A549 (cell line): ENCODE data around the gene FAT3. TPM values are rescaled to one million over a fixed set of nuclear protein-coding genes. Genes with fewer than 3 reads are reported as not detected.

ENCODE experiments used
- ATAC-seq, 2 experiments: fragments of 200-7000 bp in 1 of 2; fragments of >200 bp in 1 of 2; cut with Nextera tagmentation in 1 of 2; cut with Tn5 transposase in 1 of 2; 3 replicates each; pipeline versions ENCODE4 v1.8.0 to v1.9.1; 2018 to 2020; ENCODE audit warnings: mild to moderate bottlenecking in 1 of 2, moderate library complexity in 1 of 2
- CTCF ChIA-PET: fragments of 300-600 bp; sonication (Branson Sonifier 250); formaldehyde crosslinking; extraction: SDS; loops from one replicate; lab custom pipeline; 2021; ENCODE audit warnings: antibody characterized with exemption, inconsistent platforms; lab: Yijun Ruan, JAX
- POLR2A ChIA-PET: fragments of 350-600 bp; formaldehyde crosslinking; extraction: SDS; loops from one replicate; lab custom pipeline; 2021; ENCODE audit warnings: antibody characterized with exemption, inconsistent platforms; lab: Yijun Ruan, JAX
- DNase-seq, 2 experiments: peaks; one replicate each; pipeline versions ENCODE4 v3.0.0 to v3.0.0-alpha.2; 2011 to 2016; ENCODE audit warnings: low read depth in 1 of 2, low spot score in 1 of 2
- FAIRE-seq: peaks from 2 replicates; lab custom pipeline; 2011; peaks lifted over from hg19 to GRCh38; lab: Jason Lieb, UNC
- H3K27ac ChIP-seq, 2 experiments: fragments of >200 bp; sonication (Bioruptor Twin); formaldehyde crosslinking; 3 replicates each; pipeline ENCODE4 v1.5.1; 2016 to 2017
- H3K4me1 ChIP-seq: fragments of >200 bp; sonication (Bioruptor Twin); formaldehyde crosslinking; 3 replicates; pipeline ENCODE4 v1.6.1; 2016
- H3K4me2 ChIP-seq: fragments of >200 bp; sonication (Bioruptor Twin); formaldehyde crosslinking; 3 replicates; pipeline ENCODE4 v1.6.1; 2016
- H3K4me3 ChIP-seq: fragments of >200 bp; sonication (Bioruptor Twin); formaldehyde crosslinking; 3 replicates; pipeline ENCODE4 v1.5.1; 2016
- H3K9me3 ChIP-seq: fragments of >200 bp; sonication (Bioruptor Twin); formaldehyde crosslinking; 3 replicates; pipeline ENCODE4 v1.6.1; 2016
- ATOH8 ChIP-seq: fragments of 250-450 bp; sonication (Bioruptor Pico); IDR thresholded peaks from 2 replicates; pipeline ENCODE4 v1.5.0; 2020; ENCODE audit warnings: low read depth, mild to moderate bottlenecking, moderate library complexity
- CBX8 ChIP-seq: fragments of 200-600 bp; sonication (generic); IDR thresholded peaks from 2 replicates; pipeline ENCODE4 v1.6.1; 2016
- CHD4 ChIP-seq: fragments of 200-600 bp; sonication (generic); IDR thresholded peaks from 2 replicates; pipeline ENCODE4 v1.6.1; 2016; ENCODE audit warnings: antibody characterized with exemption, mild to moderate bottlenecking, borderline replicate concordance
- E2F6 ChIP-seq: IDR thresholded peaks from 2 replicates; pipeline ENCODE4 v1.6.1; 2012; ENCODE audit warnings: low read depth, borderline replicate concordance
- EP300 ChIP-seq, 2 experiments: fragments of >200 bp; sonication (Bioruptor Twin); formaldehyde crosslinking; IDR thresholded peaks; 2 replicates in 1 of 2; 3 replicates in 1 of 2; pipeline ENCODE4 v1.6.1; 2016 to 2017
- ESRRA ChIP-seq: fragments of 150-350 bp; IDR thresholded peaks from 2 replicates; pipeline ENCODE4 v1.6.1; 2014; ENCODE audit warnings: mild to moderate bottlenecking, low read length, borderline replicate concordance
- FOSB ChIP-seq: fragments of 250-450 bp; sonication (Bioruptor Pico); IDR thresholded peaks from 2 replicates; pipeline ENCODE4 v1.5.0; 2020; ENCODE audit warnings: mild to moderate bottlenecking, moderate library complexity
- FOSL2 ChIP-seq, 2 experiments: fragments of 450-650 bp in 1 of 2; fragments of >200 bp in 1 of 2; sonication (Bioruptor Twin) in 1 of 2; formaldehyde crosslinking; IDR thresholded peaks; 2 replicates each; pipeline versions ENCODE4 v1.5.0 to v1.6.1; 2016 to 2020; ENCODE audit warnings: mild to moderate bottlenecking in 1 of 2, moderate library complexity in 1 of 2
- HEYL ChIP-seq: fragments of 250-450 bp; sonication (Bioruptor Pico); IDR thresholded peaks from 2 replicates; pipeline ENCODE4 v1.8.0; 2021; ENCODE audit warnings: mild to moderate bottlenecking, moderate library complexity
- HOXB13 ChIP-seq: fragments of 250-450 bp; sonication (Bioruptor Pico); IDR thresholded peaks from 2 replicates; pipeline ENCODE4 v1.5.0; 2020; ENCODE audit warnings: low read depth, mild to moderate bottlenecking, moderate library complexity
- JUNB ChIP-seq: fragments of >200 bp; sonication (Bioruptor Twin); formaldehyde crosslinking; IDR thresholded peaks from 2 replicates; pipeline ENCODE4 v1.6.1; 2016
- MAFK ChIP-seq: fragments of 450-650 bp; IDR thresholded peaks from 2 replicates; pipeline ENCODE4 v1.6.1; 2014; ENCODE audit not compliant: partially characterized antibody
- MAZ ChIP-seq: fragments of 150-350 bp; IDR thresholded peaks from 2 replicates; pipeline ENCODE4 v1.6.1; 2014; ENCODE audit warnings: antibody characterized with exemption, low read depth, low read length, borderline replicate concordance
- MYC ChIP-seq: IDR thresholded peaks from 2 replicates; pipeline ENCODE4 v1.6.1; 2012; ENCODE audit warnings: mild to moderate bottlenecking, inconsistent platforms, low read length, improper control_type of control experiment, borderline replicate concordance
- NPAS2 ChIP-seq: fragments of 250-450 bp; sonication (Bioruptor Pico); IDR thresholded peaks from 2 replicates; pipeline ENCODE4 v1.8.0; 2022; ENCODE audit warnings: mild to moderate bottlenecking, moderate library complexity, borderline replicate concordance
- NR3C1 ChIP-seq: fragments of >200 bp; sonication (Bioruptor Twin); formaldehyde crosslinking; IDR thresholded peaks from 3 replicates; pipeline ENCODE4 v1.6.1; 2017
- POLR2AphosphoS2 ChIP-seq: conservative IDR thresholded peaks from 2 replicates; pipeline ENCODE4 v1.6.1; 2012; ENCODE audit warnings: low read length, improper control_type of control experiment, inconsistent platforms
- SMC3 ChIP-seq: fragments of >200 bp; sonication (Bioruptor Twin); formaldehyde crosslinking; IDR thresholded peaks from 3 replicates; pipeline ENCODE4 v1.6.1; 2018; ENCODE audit warnings: inconsistent platforms
- TFCP2L1 ChIP-seq: fragments of 250-450 bp; sonication (Bioruptor Pico); IDR thresholded peaks from 2 replicates; pipeline ENCODE4 v1.5.0; 2021; ENCODE audit warnings: mild to moderate bottlenecking
- ZC3H11A ChIP-seq: fragments of 450-650 bp; IDR thresholded peaks from 2 replicates; pipeline ENCODE4 v1.6.1; 2014; ENCODE audit warnings: antibody characterized with exemption, mild to moderate bottlenecking
- WGBS: methylation state at CpG from one replicate; pipeline ENCODE4 v1.1.6; 2017; ENCODE audit errors: missing lambda C conversion rate; 5-methylcytosine and 5-hydroxymethylcytosine counted together
- polyA plus RNA-seq, 4 experiments: library from polyadenylated mRNA; depleted of rRNA in 3 of 4; stranded (reverse); fragments of >200 nt; fragmentation: RNase III in 1 of 4; extraction: RNeasy Plus Mini Kit Qiagen cat#74134 plus additional on column Dnase treatment in 1 of 4; gene quantifications; 2 replicates in 3 of 4; 3 replicates in 1 of 4; pipeline ENCODE4 v1.2.3, GENCODE V29; 2011 to 2017
- TF ChIP-seq, protein P1 (sequence below): fragments of 250-450 bp; sonication (Bioruptor Pico); IDR thresholded peaks from 2 replicates; pipeline ENCODE4 v1.5.0; 2021; ENCODE audit warnings: mild to moderate bottlenecking, moderate library complexity, borderline replicate concordance
- TF ChIP-seq, protein P2 (sequence below): fragments of 150-350 bp; IDR thresholded peaks from 2 replicates; pipeline ENCODE4 v1.6.1; 2014; ENCODE audit warnings: low read depth, mild to moderate bottlenecking, low read length
- TF ChIP-seq, protein P3 (sequence below): fragments of 200-600 bp; sonication (generic); IDR thresholded peaks from 2 replicates; pipeline ENCODE4 v1.6.1; 2016; ENCODE audit warnings: antibody characterized with exemption, mild to moderate bottlenecking, moderate library complexity

Gene FAT3
- polyA plus RNA-seq, 2 of the 4 experiments (the other 2 are of a cell fraction): 0.61 to 1.4 TPM

DNA sequence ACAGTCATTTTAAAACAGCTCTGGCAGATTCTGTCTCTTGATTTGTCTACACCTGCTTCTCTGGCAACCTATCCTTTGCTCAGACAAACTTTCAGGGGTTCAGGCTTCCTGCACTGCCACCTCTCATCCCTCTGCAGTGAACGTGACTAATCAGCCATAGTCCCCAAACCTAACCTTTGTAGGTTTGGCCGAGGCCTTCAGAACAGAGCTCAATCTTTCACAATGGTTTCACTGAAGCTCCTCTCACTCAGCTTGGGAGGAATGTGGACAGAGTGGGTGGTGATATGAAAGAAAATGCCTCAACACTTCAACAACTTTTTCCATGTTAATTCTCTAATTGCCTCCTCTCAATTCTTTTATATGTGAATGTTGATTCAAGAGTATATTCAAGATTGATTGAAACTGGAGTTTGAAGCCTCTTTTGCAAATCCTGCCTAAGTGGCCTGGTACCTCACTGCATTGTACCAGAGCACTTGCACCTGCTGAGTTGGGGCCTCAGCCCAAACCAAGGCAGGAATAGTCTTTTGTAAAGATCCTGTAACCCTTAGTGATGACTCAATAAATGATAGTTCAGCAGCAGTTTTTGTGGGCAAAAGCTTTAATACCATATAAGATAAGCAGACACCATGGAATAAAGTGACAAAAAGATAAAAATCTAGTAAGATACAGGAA, 33.9 kb upstream of the FAT3 start:
- TF ChIP-seq TFCP2L1: no peak
- TF ChIP-seq SMC3: no peak
- TF ChIP-seq ZC3H11A: no peak
- TF ChIP-seq CHD4: no peak
- TF ChIP-seq HEYL (CRISPR knock-in tag): no peak
- TF ChIP-seq HOXB13 (CRISPR knock-in tag): no peak
- no peak for TF ChIP-seq FOSL2 (IDR thresholded peaks at IDR 0.05)
- TF ChIP-seq FOSL2 (CRISPR knock-in tag; IDR thresholded peaks at IDR 0.05): no peak
- no peak for TF ChIP-seq EP300 (IDR thresholded peaks at IDR 0.05)
- TF ChIP-seq, protein P1, sequence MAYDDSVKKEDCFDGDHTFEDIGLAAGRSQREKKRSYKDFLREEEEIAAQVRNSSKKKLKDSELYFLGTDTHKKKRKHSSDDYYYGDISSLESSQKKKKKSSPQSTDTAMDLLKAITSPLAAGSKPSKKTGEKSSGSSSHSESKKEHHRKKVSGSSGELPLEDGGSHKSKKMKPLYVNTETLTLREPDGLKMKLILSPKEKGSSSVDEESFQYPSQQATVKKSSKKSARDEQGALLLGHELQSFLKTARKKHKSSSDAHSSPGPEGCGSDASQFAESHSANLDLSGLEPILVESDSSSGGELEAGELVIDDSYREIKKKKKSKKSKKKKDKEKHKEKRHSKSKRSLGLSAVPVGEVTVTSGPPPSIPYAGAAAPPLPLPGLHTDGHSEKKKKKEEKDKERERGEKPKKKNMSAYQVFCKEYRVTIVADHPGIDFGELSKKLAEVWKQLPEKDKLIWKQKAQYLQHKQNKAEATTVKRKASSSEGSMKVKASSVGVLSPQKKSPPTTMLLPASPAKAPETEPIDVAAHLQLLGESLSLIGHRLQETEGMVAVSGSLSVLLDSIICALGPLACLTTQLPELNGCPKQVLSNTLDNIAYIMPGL (CRISPR knock-in tag): no peak
- no peak for TF ChIP-seq POLR2AphosphoS2
- no peak for TF ChIP-seq MAZ
- TF ChIP-seq JUNB: no peak
- TF ChIP-seq NPAS2 (CRISPR knock-in tag): no peak
- TF ChIP-seq, all 56 proteins: peak for 0
- Histone ChIP-seq H3K9me3 (no peaks in the 10 kb centered on the region), H3K27ac (no peak overlapping the region), H3K4me1 (no peaks in the 10 kb centered on the region), H3K4me3 (no peak overlapping the region), H3K4me2 (no peak overlapping the region)
- POLR2A ChIA-PET: no interaction called here
- WGBS: 10% methylated on average over 2 of the region's 2 CpGs
- FAIRE-seq: no peak
- ATAC-seq: no peak
- CTCF ChIA-PET: no interaction called here
- DNase-seq: no peak

DNA sequence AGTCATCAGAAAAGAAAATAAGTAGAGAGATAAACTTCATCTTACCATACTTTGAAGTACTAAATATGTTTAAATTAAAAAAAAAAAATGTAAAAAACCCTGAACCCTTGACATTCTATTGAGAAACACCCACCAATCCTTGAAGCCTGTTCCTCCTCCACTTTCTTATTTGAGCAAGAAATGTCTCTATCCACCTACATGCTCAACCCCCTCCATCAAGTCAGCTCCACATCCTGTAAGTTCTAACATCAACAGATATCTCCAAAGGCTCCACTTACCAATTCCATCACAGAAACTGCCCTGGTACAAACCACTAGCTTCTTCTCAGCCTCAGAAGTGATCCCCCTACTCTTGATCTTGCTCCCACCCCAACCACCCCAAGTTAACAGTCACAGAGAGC, 32.5 kb upstream of the FAT3 start:
- ChIA-PET POLR2A (no interaction called here), CTCF (interaction anchor here (1.2 kb wide), 1 partner anchor 76 kb away, joined by 4 read pairs; no protein-coding TSS in a partner anchor)
- Histone ChIP-seq H3K27ac (no peak overlapping the region), H3K4me2 (no peak overlapping the region), H3K4me1 (no peaks in the 10 kb centered on the region), H3K9me3 (no peaks in the 10 kb centered on the region), H3K4me3 (no peak overlapping the region)
- no peak for TF ChIP-seq TFCP2L1
- TF ChIP-seq, protein P2, sequence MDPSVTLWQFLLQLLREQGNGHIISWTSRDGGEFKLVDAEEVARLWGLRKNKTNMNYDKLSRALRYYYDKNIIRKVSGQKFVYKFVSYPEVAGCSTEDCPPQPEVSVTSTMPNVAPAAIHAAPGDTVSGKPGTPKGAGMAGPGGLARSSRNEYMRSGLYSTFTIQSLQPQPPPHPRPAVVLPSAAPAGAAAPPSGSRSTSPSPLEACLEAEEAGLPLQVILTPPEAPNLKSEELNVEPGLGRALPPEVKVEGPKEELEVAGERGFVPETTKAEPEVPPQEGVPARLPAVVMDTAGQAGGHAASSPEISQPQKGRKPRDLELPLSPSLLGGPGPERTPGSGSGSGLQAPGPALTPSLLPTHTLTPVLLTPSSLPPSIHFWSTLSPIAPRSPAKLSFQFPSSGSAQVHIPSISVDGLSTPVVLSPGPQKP: no peak
- no peak for TF ChIP-seq NR3C1
- no peak for TF ChIP-seq CHD4
- TF ChIP-seq, protein P3, sequence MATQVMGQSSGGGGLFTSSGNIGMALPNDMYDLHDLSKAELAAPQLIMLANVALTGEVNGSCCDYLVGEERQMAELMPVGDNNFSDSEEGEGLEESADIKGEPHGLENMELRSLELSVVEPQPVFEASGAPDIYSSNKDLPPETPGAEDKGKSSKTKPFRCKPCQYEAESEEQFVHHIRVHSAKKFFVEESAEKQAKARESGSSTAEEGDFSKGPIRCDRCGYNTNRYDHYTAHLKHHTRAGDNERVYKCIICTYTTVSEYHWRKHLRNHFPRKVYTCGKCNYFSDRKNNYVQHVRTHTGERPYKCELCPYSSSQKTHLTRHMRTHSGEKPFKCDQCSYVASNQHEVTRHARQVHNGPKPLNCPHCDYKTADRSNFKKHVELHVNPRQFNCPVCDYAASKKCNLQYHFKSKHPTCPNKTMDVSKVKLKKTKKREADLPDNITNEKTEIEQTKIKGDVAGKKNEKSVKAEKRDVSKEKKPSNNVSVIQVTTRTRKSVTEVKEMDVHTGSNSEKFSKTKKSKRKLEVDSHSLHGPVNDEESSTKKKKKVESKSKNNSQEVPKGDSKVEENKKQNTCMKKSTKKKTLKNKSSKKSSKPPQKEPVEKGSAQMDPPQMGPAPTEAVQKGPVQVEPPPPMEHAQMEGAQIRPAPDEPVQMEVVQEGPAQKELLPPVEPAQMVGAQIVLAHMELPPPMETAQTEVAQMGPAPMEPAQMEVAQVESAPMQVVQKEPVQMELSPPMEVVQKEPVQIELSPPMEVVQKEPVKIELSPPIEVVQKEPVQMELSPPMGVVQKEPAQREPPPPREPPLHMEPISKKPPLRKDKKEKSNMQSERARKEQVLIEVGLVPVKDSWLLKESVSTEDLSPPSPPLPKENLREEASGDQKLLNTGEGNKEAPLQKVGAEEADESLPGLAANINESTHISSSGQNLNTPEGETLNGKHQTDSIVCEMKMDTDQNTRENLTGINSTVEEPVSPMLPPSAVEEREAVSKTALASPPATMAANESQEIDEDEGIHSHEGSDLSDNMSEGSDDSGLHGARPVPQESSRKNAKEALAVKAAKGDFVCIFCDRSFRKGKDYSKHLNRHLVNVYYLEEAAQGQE: no peak
- TF ChIP-seq ESRRA: no peak
- no peak for TF ChIP-seq CBX8
- no peak for TF ChIP-seq FOSB (CRISPR knock-in tag)
- no peak for TF ChIP-seq HEYL (CRISPR knock-in tag)
- TF ChIP-seq ATOH8 (CRISPR knock-in tag): no peak
- TF ChIP-seq MYC: no peak
- TF ChIP-seq MAFK: no peak
- no peak for TF ChIP-seq E2F6
- FAIRE-seq (no peak), DNase-seq (no peak), ATAC-seq (no peak)
